HG02970 (cell line): ENCODE data around the gene ACTBL2.

Source experiments
- ATAC-seq: cut with Tn5 transposase; IDR thresholded peaks from one replicate; pipeline ENCODE4 v1.9.1; 2021; ENCODE audit warnings: mild to moderate bottlenecking, moderate library complexity, moderate number of reproducible peaks; ENCODE audit not compliant: unreplicated experiment, low FRiP score

The ACTBL2 gene

GRCh38 chr5:57452885-57453284 lies 29.7 kb downstream of the ACTBL2 start:
- ATAC-seq = no peak

GRCh38 chr5:57450991-57451876 lies 31.4 kb downstream of the ACTBL2 start:
- ATAC-seq = no peak

- no peak for ATAC-seq
Measured at GRCh38 chr5:57448751-57449150, 33.9 kb downstream of the ACTBL2 start.

- ATAC-seq = no peak
Measured at GRCh38 chr5:57448287-57448686, 34.3 kb downstream of the ACTBL2 start.

GRCh38 chr5:57447658-57448057 lies 35.0 kb downstream of the ACTBL2 start:
- no peak for ATAC-seq

- ATAC-seq = no peak
Measured at GRCh38 chr5:57446966-57447365, 35.6 kb downstream of the ACTBL2 start.

GRCh38 chr5:57445705-57446037 lies 36.9 kb downstream of the ACTBL2 start:
- ATAC-seq = no peak

- no peak for ATAC-seq
Measured at GRCh38 chr5:57445006-57445704, 37.5 kb downstream of the ACTBL2 start.

GRCh38 chr5:57442080-57442839 lies 40.4 kb downstream of the ACTBL2 start:
- ATAC-seq = no peak

GRCh38 chr5:57441557-57441956 lies 41.1 kb downstream of the ACTBL2 start:
- ATAC-seq = no peak

GRCh38 chr5:57439601-57440000 lies 43.0 kb downstream of the ACTBL2 start:
- ATAC-seq = no peak

GRCh38 chr5:57437976-57438805 lies 44.4 kb downstream of the ACTBL2 start:
- no peak for ATAC-seq

- ATAC-seq = no peak
Measured at GRCh38 chr5:57436586-57436985, 46.0 kb downstream of the ACTBL2 start.

- no peak for ATAC-seq
Measured at GRCh38 chr5:57435701-57436134, 46.9 kb downstream of the ACTBL2 start.

- ATAC-seq = no peak
Measured at GRCh38 chr5:57434683-57435082, 47.9 kb downstream of the ACTBL2 start.

- ATAC-seq = no peak
Measured at GRCh38 chr5:57434227-57434640, 48.4 kb downstream of the ACTBL2 start.

GRCh38 chr5:57432876-57433275 lies 49.7 kb downstream of the ACTBL2 start:
- no peak for ATAC-seq

- ATAC-seq = no peak
Measured at GRCh38 chr5:57431759-57432158, 50.9 kb downstream of the ACTBL2 start.
